Measurements from ENCODE around the gene CSNK1G1. TPM values are rescaled to one million over a fixed set of nuclear protein-coding genes. Genes with fewer than 3 reads are reported as not detected.

CSNK1G1 gene
- polyA plus RNA-seq, 1 of the 3 experiments (the other 2 are of a cell fraction), result 10.2 TPM

GRCh38 chr15:64117759-64118487 is 238.1 kb downstream of the CSNK1G1 start (continued):
- TF ChIP-seq, protein P1, sequence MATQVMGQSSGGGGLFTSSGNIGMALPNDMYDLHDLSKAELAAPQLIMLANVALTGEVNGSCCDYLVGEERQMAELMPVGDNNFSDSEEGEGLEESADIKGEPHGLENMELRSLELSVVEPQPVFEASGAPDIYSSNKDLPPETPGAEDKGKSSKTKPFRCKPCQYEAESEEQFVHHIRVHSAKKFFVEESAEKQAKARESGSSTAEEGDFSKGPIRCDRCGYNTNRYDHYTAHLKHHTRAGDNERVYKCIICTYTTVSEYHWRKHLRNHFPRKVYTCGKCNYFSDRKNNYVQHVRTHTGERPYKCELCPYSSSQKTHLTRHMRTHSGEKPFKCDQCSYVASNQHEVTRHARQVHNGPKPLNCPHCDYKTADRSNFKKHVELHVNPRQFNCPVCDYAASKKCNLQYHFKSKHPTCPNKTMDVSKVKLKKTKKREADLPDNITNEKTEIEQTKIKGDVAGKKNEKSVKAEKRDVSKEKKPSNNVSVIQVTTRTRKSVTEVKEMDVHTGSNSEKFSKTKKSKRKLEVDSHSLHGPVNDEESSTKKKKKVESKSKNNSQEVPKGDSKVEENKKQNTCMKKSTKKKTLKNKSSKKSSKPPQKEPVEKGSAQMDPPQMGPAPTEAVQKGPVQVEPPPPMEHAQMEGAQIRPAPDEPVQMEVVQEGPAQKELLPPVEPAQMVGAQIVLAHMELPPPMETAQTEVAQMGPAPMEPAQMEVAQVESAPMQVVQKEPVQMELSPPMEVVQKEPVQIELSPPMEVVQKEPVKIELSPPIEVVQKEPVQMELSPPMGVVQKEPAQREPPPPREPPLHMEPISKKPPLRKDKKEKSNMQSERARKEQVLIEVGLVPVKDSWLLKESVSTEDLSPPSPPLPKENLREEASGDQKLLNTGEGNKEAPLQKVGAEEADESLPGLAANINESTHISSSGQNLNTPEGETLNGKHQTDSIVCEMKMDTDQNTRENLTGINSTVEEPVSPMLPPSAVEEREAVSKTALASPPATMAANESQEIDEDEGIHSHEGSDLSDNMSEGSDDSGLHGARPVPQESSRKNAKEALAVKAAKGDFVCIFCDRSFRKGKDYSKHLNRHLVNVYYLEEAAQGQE (IDR thresholded peaks at IDR 0.05; ENCODE audit: low read depth, low read length), result no peak
- TF ChIP-seq, protein P2, sequence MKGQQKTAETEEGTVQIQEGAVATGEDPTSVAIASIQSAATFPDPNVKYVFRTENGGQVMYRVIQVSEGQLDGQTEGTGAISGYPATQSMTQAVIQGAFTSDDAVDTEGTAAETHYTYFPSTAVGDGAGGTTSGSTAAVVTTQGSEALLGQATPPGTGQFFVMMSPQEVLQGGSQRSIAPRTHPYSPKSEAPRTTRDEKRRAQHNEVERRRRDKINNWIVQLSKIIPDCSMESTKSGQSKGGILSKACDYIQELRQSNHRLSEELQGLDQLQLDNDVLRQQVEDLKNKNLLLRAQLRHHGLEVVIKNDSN (IDR thresholded peaks at IDR 0.05; ENCODE audit: borderline replicate concordance, low read depth), result no peak

Small RNAs within 50 kb of the gene (small RNA-seq; reads per million reads assigned to genes)
- 0 reads per million in 7 experiments for gene RF00554

Other genes with a start within 250 kb of the CSNK1G1 start
- 0.94 and 1.2 TPM in 2 replicates for gene SNX22, start 204.4 kb downstream of the CSNK1G1 start, polyA plus RNA-seq (2012; rRNA removed)
- gene PPIB, start 193.2 kb downstream of the CSNK1G1 start, polyA plus RNA-seq (2012; rRNA removed), result 1,358 and 1,379 TPM in 2 replicates
- gene PCLAF, start 25.3 kb upstream of the CSNK1G1 start, polyA plus RNA-seq (2012; rRNA removed), result 35.0 and 46.0 TPM in 2 replicates
- gene TRIP4, start 31.7 kb upstream of the CSNK1G1 start, polyA plus RNA-seq (2012; rRNA removed), result 14.5 and 20.3 TPM in 2 replicates
- 10.3 and 12.6 TPM in 2 replicates for gene ZNF609, start 104.4 kb upstream of the CSNK1G1 start, polyA plus RNA-seq (2012; rRNA removed)

Measured in SK-N-SH (cell line).